ENCODE results near the gene ZNF416.

ZNF416 gene

DNA sequence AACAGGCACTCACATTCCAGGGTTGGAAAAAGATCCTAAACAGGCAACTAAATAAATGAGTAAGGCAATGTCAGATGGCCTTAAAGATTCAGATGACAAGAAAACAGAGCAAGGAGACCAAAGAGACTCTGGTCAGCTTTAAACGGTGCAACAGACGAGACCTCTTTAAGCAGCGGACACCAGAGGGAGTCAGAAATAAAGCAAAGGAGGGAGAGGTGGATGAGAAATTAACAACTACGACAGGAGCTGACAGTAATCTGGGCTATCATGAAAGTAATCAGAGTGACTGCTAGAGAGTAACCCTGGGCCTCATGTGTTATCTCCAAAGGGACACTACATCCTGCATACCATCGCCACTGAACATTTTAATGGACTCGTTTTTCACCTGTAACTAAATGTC lies 20.2 kb downstream of the ZNF416 start:
- no peak for DNase-seq

- no peak for DNase-seq
These were observed 21.1 kb downstream of the ZNF416 start for GRCh38 chr19:57557659-57558058.

DNA sequence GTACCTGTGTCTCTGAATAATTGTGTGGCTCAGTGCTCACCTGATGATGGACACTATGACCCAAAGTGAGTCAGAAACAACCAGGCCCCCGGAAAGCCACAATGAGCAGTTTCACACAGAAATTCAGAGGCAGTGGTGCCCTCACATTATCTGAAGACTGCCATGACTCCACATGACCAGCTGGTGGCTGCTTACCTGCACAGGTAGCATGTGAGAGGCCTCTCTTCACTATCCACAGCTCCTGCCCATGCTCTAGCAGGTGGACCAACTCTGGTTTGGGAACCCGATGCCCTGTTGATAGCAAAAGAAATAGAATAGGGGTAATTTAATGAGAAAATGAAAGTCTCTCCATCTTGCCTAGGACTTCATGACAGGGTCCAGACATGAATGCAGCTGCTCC lies 26.3 kb downstream of the ZNF416 start:
- no peak for DNase-seq

- no peak for DNase-seq
These were observed 32.2 kb downstream of the ZNF416 start for GRCh38 chr19:57546513-57546912.

GRCh38 chr19:57537953-57538547 lies 40.7 kb downstream of the ZNF416 start:
- no peak for DNase-seq

- DNase-seq, result peak; percentile 41
These were observed 51.4 kb downstream of the ZNF416 start, which contains the start of gene ZNF549 for GRCh38 chr19:57527136-57527881. Gene ZNF549, plus strand, starts transcription at chr19:57527356. Its CDS starts 218 bp downstream, at chr19:57527574.

Data from HCEC 1CT (cell line).